Breast epithelium (tissue), 4 donors: Measurements from ENCODE around the gene TMEM63C. TPM values are rescaled to one million over a fixed set of nuclear protein-coding genes. Genes with fewer than 3 reads are reported as not detected.
"Not testable (repeated sequence)": the region's sequence is repeated elsewhere in the genome, so short reads cannot be mapped to it uniquely, and the experiment has no call there.

ENCODE experiments used
- DNase-seq, 2 donors: peaks; one replicate each; pipeline ENCODE4 v3.0.0-alpha.2; 2019; ENCODE audit warnings: low spot score in 2 of 2
- H3K27ac ChIP-seq, 2 donors: fragments of 200-600 bp; sonication (generic) in 1 of 2; one replicate each; pipeline ENCODE4 v1.5.1; 2016 to 2019; ENCODE audit warnings: mild to moderate bottlenecking in 1 of 2
- H3K27me3 ChIP-seq, 2 donors: fragments of 200-600 bp; sonication (generic) in 1 of 2; one replicate each; pipeline versions ENCODE4 v1.5.1 to v1.6.0; 2017 to 2019; ENCODE audit warnings: control low read depth in 1 of 2, mild to moderate bottlenecking in 1 of 2
- H3K36me3 ChIP-seq: fragments of 200-600 bp; one replicate; pipeline ENCODE4 v1.5.1; 2019
- H3K4me1 ChIP-seq, 2 donors: fragments of 200-600 bp; sonication (generic); one replicate each; pipeline ENCODE4 v1.5.1; 2016 to 2019; ENCODE audit warnings: control low read depth in 1 of 2
- H3K4me3 ChIP-seq, 3 donors: fragments of 200-600 bp; sonication (generic); 1 replicate in 2 of 3; 2 replicates in 1 of 3; pipeline ENCODE4 v1.5.1; 2016 to 2019; ENCODE audit warnings: mild to moderate bottlenecking in 3 of 3, moderate library complexity in 2 of 3
- H3K9me3 ChIP-seq, 2 donors: fragments of 200-600 bp; sonication (generic) in 1 of 2; one replicate each; pipeline ENCODE4 v1.5.1; 2016 to 2019; ENCODE audit warnings: control low read depth in 1 of 2
- POLR2A ChIP-seq: fragments of 450-650 bp; IDR thresholded peaks from one replicate; pipeline ENCODE4 v1.6.1; 2016; ENCODE audit warnings: antibody characterized with exemption, mild to moderate bottlenecking, moderate library complexity
- POLR2AphosphoS5 ChIP-seq, 3 donors: sonication (generic); formaldehyde crosslinking; IDR thresholded peaks; one replicate each; pipeline ENCODE4 v1.6.1; 2017; ENCODE audit warnings: antibody characterized with exemption in 3 of 3
- intact Hi-C: fragments of 100-400 bp; cut with DNase I; formaldehyde crosslinking; loops from one replicate; pipeline ENCODE4 v1.15.1; 2023; ENCODE audit warnings: low total_unique reads
- total RNA-seq, 3 donors: library from RNA; depleted of rRNA; stranded (reverse); fragments of >200 nt; gene quantifications; one replicate each; pipeline ENCODE4 v1.1.0, GENCODE V29; 2016
- TF ChIP-seq, protein P1 (sequence below), 3 donors: fragments of 450-650 bp; IDR thresholded peaks; one replicate each; pipeline ENCODE4 v1.5.1; 2016 to 2017; ENCODE audit warnings: antibody characterized with exemption in 3 of 3, mild to moderate bottlenecking in 3 of 3, moderate library complexity in 3 of 3

The TMEM63C gene
- total RNA-seq, 3 donors from 2014 or later: 0.16 to 8.0 (median 3.9) TPM

DNA sequence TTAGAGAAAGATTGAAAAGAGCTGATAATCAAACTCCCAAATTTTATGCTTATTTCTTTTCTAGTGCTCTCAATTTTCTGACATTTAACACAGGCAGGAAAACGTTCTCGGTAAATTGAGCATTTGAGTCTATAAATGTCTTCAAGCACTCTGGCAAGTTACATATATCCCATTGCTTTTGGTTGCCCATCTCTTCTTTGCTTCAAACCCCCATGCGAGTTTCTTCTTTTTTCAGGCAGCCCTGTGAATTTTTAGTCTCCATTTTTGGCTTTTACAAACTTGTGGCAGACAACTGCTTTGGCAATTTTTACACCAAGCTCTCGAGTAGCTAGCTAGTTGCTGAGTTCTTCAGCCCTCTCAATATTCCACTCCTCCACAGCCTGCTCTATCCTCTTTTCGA is 8.7 kb upstream of the TMEM63C start:
- H3K36me3 ChIP-seq: no peaks in the 10 kb centered on the region
- H3K4me3 ChIP-seq: no peak overlapping the region
- H3K4me1 ChIP-seq: no peaks in the 10 kb centered on the region
- no peak overlapping the region for H3K27ac ChIP-seq
- TF ChIP-seq, protein P1, sequence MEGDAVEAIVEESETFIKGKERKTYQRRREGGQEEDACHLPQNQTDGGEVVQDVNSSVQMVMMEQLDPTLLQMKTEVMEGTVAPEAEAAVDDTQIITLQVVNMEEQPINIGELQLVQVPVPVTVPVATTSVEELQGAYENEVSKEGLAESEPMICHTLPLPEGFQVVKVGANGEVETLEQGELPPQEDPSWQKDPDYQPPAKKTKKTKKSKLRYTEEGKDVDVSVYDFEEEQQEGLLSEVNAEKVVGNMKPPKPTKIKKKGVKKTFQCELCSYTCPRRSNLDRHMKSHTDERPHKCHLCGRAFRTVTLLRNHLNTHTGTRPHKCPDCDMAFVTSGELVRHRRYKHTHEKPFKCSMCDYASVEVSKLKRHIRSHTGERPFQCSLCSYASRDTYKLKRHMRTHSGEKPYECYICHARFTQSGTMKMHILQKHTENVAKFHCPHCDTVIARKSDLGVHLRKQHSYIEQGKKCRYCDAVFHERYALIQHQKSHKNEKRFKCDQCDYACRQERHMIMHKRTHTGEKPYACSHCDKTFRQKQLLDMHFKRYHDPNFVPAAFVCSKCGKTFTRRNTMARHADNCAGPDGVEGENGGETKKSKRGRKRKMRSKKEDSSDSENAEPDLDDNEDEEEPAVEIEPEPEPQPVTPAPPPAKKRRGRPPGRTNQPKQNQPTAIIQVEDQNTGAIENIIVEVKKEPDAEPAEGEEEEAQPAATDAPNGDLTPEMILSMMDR (IDR thresholded peaks at IDR 0.05): no peak
- no peak for TF ChIP-seq POLR2A
- TF ChIP-seq POLR2AphosphoS5 (IDR thresholded peaks at IDR 0.05): no peak
- peaks cover 4 to 17% of the 10 kb centered on the region in 2 donors for H3K9me3 ChIP-seq
- DNase-seq: no peak
- intact Hi-C loops: no loop called here
- H3K27me3 ChIP-seq: no peaks in the 10 kb centered on the region

DNA sequence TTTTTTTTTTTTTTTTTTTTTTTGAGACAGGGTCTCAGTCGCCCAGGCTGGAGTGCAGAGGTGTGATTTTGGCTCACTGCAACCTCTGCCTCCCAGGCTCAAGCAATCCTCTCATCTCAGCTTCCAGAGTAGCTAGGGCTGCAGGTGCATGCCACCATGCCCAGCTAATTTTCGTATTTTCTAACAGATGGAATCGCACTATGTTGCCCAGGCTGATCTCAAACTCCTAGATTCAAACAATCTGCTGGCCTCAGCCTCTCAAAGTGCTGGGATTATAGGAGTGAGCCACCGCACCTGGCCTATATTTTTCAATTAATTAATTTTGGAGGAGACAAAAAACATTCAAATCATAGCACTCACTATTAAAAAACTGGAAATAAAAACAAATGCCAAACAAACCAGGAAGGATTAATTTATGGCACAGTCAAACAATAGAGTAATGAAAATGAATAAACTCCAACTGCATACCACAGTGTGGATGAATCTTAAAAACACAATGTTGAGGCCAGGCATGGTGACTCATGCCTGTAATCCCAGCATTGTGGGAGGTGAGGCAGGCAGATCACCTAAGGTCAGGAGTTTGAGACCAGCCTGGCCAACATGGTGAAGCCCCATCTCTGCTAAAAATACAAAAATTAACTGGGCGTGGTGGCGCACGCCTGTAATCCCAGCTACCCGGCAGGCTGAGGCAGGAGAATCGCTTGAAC is 7.5 kb upstream of the TMEM63C start:
- peaks cover 4 to 13% of the 10 kb centered on the region in 2 donors for H3K9me3 ChIP-seq
- H3K27me3 ChIP-seq, H3K36me3 ChIP-seq, DNase-seq, intact Hi-C loops, H3K27ac ChIP-seq, H3K4me1 ChIP-seq, H3K4me3 ChIP-seq: not testable (repeated sequence)

DNA sequence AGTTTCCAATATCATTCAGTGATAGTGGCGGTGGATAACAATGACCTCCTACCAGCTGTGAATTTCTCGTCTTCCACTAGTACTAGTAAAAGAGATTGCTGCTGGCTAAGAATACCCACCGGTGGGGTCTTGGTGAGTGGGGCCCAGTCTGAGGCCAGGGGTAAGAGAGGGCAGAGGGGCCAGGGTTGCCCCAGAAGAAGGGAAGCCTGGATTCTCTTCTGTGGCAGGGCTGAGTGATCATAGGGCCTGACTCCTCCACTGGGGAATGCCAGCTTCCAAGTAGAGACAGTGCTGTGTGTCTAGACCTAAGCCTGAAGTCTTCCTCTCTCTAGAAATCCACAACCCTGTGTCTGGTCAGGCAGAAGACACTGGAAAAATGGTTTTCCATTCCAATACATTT is 5.8 kb upstream of the TMEM63C start:
- Histone ChIP-seq H3K27ac (no peak overlapping the region), H3K27me3 (no peaks in the 10 kb centered on the region), H3K4me3 (no peak overlapping the region), H3K36me3 (no peaks in the 10 kb centered on the region), H3K9me3 (no peaks in the 10 kb centered on the region), H3K4me1 (no peaks in the 10 kb centered on the region)
- intact Hi-C loops: no loop called here
- no peak for DNase-seq
- TF ChIP-seq, protein P1 (IDR thresholded peaks at IDR 0.05): no peak
- TF ChIP-seq POLR2A: no peak
- no peak for TF ChIP-seq POLR2AphosphoS5 (IDR thresholded peaks at IDR 0.05)

DNA sequence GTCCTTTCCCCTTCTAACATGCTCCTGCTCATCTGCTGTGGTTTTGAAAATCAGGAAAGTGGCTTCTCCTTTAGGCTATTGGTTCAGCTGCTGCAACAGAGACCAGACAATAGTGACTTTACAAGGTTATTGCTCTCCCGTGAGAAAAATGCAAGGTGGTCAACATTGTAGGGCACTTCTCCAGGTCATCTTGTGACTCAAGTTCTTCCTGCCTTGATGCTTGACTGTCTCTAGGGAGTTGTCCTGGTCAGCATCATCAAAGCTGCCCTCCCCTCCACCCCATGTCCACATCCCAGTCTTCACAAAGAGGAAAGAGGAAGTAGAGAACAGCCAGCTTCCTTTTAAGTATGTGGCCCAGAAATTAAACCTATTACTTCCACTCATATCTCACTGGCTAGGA is 3.9 kb upstream of the TMEM63C start:
- Histone ChIP-seq H3K36me3 (no peaks in the 10 kb centered on the region), H3K27me3 (peaks cover 0 to 4% of the 10 kb centered on the region in 2 donors), H3K4me1 (no peaks in the 10 kb centered on the region), H3K4me3 (no peak overlapping the region), H3K9me3 (no peaks in the 10 kb centered on the region), H3K27ac (no peak overlapping the region)
- TF ChIP-seq, protein P1 (IDR thresholded peaks at IDR 0.05): no peak
- TF ChIP-seq POLR2AphosphoS5 (IDR thresholded peaks at IDR 0.05): no peak
- no peak for TF ChIP-seq POLR2A
- intact Hi-C loops: no loop called here
- DNase-seq: no peak

DNA sequence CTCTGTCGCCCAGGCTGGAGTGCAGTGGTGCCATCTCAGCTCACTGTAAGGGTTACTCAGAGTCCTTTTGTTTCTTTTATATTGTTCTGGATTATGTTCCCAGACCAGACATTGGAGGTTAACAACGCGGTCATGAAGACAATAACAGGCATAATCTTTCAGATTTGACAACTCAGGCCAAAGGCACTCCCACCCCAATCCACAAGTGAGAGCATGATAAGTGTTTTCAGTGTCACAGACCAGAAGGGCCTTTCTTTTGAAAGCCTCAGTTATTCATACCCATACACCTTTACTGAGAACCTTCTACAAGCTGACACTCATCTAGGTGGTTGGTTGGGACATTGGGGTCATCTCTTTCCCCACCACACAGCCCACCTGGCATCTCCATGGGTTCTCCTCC is 2.9 kb upstream of the TMEM63C start:
- Histone ChIP-seq H3K4me1 (no peaks in the 10 kb centered on the region), H3K9me3 (no peaks in the 10 kb centered on the region), H3K27me3 (peaks cover 0 to 4% of the 10 kb centered on the region in 2 donors), H3K4me3 (no peak overlapping the region), H3K27ac (no peak overlapping the region), H3K36me3 (no peaks in the 10 kb centered on the region)
- no peak for DNase-seq
- no peak for TF ChIP-seq POLR2AphosphoS5 (IDR thresholded peaks at IDR 0.05)
- TF ChIP-seq, protein P1 (IDR thresholded peaks at IDR 0.05): no peak
- no peak for TF ChIP-seq POLR2A
- intact Hi-C loops: no loop called here
